B cell (primary cell): ENCODE results near the gene DPH2.

Experiments
- CTCF ChIP-seq: fragments of 200-600 bp; IDR thresholded peaks from one replicate; pipeline ENCODE4 v1.8.0; 2022; ENCODE audit warnings: antibody characterized with exemption, mild to moderate bottlenecking
- EZH2 ChIP-seq: IDR thresholded peaks from 2 replicates; pipeline ENCODE4 v1.6.1; 2012; ENCODE audit warnings: borderline replicate concordance, low read depth, mild to moderate bottlenecking, moderate library complexity, low read length; ENCODE audit not compliant: insufficient read depth, poor library complexity, severe bottlenecking

GRCh38 chr1:44008259-44008658, 38.4 kb downstream of the DPH2 start:
- TF ChIP-seq CTCF (no peak), EZH2 (no peak)
